Stimulated activated CD4-positive, alpha-beta T cell treated with anti-CD3 and anti-CD28 coated beads, TNF-alpha, amount 100 ng/mL, for 4 hours (primary cell): ENCODE results near the gene EML4.
"Not testable (repeated sequence)": the region's sequence is repeated elsewhere in the genome, so short reads cannot be mapped to it uniquely, and the experiment has no call there.

Experiments
- DNase-seq, 3 experiments: peaks; one replicate each; pipeline ENCODE4 v3.0.0-alpha.2; 2020; ENCODE audit warnings: low read depth in 3 of 3

The EML4 gene

GRCh38 chr2:42254186-42254895, 85.2 kb downstream of the EML4 start:
- DNase-seq = no peak

- DNase-seq = no peak
Observed at GRCh38 chr2:42256505-42256904, 87.4 kb downstream of the EML4 start.

GRCh38 chr2:42261518-42262195, 92.5 kb downstream of the EML4 start:
- no peak for DNase-seq

GRCh38 chr2:42266236-42266635, 97.1 kb downstream of the EML4 start:
- DNase-seq = no peak

GRCh38 chr2:42267530-42267929, 98.4 kb downstream of the EML4 start:
- DNase-seq = no peak

GRCh38 chr2:42268528-42269151, 99.5 kb downstream of the EML4 start:
- no peak for DNase-seq

GRCh38 chr2:42270757-42271156, 101.6 kb downstream of the EML4 start:
- no peak for DNase-seq

- not testable (repeated sequence) for DNase-seq
Observed at GRCh38 chr2:42271246-42271645, 102.1 kb downstream of the EML4 start.

GRCh38 chr2:42274863-42275262, 105.7 kb downstream of the EML4 start:
- DNase-seq = no peak

- no peak for DNase-seq
Observed at GRCh38 chr2:42281416-42282081, 112.4 kb downstream of the EML4 start.

- no peak for DNase-seq
Observed at GRCh38 chr2:42284019-42284418, 114.9 kb downstream of the EML4 start.

GRCh38 chr2:42286268-42286946, 117.3 kb downstream of the EML4 start:
- DNase-seq = no peak

- DNase-seq = no peak
Observed at GRCh38 chr2:42288811-42289210, 119.7 kb downstream of the EML4 start.

- no peak for DNase-seq
Observed at GRCh38 chr2:42289222-42289621, 120.1 kb downstream of the EML4 start.

- DNase-seq = no peak
Observed at GRCh38 chr2:42290005-42290404, 120.9 kb downstream of the EML4 start.

GRCh38 chr2:42293019-42293418, 123.9 kb downstream of the EML4 start:
- no peak for DNase-seq

- no peak for DNase-seq
Observed at GRCh38 chr2:42296226-42296625, 127.1 kb downstream of the EML4 start.

- DNase-seq = no peak
Observed at GRCh38 chr2:42297322-42297936, 128.3 kb downstream of the EML4 start.

GRCh38 chr2:42298132-42298531, 129.0 kb downstream of the EML4 start:
- DNase-seq = no peak

GRCh38 chr2:42298996-42299754, 130.0 kb downstream of the EML4 start:
- no peak for DNase-seq

GRCh38 chr2:42300527-42300926, 131.4 kb downstream of the EML4 start:
- no peak for DNase-seq
